ENCODE results near the gene STON2. TPM values are rescaled to one million over a fixed set of nuclear protein-coding genes. Genes with fewer than 3 reads are reported as not detected.

The STON2 gene
- total and polyA plus RNA-seq, 2 of the 13 experiments (the other 11 are each of a cell fraction or from before 2014, with no cell fraction given) = 2.1 to 11.0 TPM

DNA sequence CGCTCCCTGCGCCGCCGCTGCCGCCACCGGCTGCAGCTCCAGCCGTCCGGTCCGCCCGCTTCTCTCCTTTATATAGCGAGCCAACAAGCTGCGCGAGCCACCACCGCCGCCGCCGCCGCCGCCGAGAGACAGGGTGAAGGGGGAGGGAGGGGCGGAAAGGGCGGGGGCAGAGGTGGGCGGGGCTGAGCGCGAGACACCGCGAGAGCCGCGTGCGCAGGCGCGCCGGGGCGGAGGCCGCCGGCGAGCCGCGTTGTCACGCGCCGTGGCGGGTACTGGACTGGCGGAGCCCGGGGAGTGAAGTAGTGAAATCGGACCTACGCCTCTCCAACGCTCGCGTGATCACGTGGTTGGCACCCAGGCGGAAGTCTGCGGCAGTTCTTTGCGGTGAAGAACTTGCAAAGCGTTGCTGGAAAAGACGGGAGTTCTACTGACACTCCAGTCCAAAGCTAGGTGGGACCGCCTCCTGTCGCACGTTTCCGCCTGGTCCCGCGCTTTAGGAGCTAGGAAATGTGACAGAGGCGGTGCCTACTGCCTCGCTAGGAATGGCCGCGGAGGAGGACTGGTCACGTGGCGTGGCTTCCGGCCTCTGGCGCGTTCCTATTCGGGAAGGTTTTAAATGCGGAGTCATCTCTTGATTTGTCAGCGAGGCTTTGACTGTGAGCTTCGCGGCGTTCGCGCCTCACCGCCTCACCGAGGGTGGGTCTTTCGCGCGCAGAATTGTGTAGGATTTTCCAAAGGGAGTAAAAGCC is 179.1 kb downstream of the STON2 start, which contains the start of gene GTF2A1 (continued):
- TF ChIP-seq ZNF619 (CRISPR knock-in tag; IDR thresholded peaks at IDR 0.05) (peak; percentile 87; the same call in 1 of the 2 replicates), FOXK1 (CRISPR knock-in tag; IDR thresholded peaks at IDR 0.05; ENCODE audit: borderline replicate concordance, low read depth) (peak; percentile 74; the same call in 1 of the 2 replicates), ISL2 (CRISPR knock-in tag; IDR thresholded peaks at IDR 0.05) (peak; percentile 61), GATAD1 (CRISPR knock-in tag; IDR thresholded peaks at IDR 0.05) (peak; percentile 73), SOX13 (IDR thresholded peaks at IDR 0.05) (0 out of 2 replicates have a peak, but pooled peaks have one; percentile 10), SOX13 (CRISPR knock-in tag; conservative IDR thresholded peaks at IDR 0.05 in 1 of 2, IDR thresholded peaks at IDR 0.05 in 1 of 2) (peak in 1 of 2 experiments; percentile 10; a peak in 1 of 4 replicates), NFYC (CRISPR knock-in tag; IDR thresholded peaks at IDR 0.05) (peak; percentile 68), U2AF2 (IDR thresholded peaks at IDR 0.05; ENCODE audit: low read depth, low read length) (0 out of 2 replicates have a peak, but pooled peaks have one; percentile 76), ZNF207 (IDR thresholded peaks at IDR 0.05; ENCODE audit: borderline replicate concordance) (no peak), ZSCAN29 (CRISPR knock-in tag; conservative IDR thresholded peaks at IDR 0.05) (peak; percentile 89; the same call in 1 of the 2 replicates), EP300 (IDR thresholded peaks at IDR 0.05; ENCODE audit: low read depth in 2 of 2, low read length in 2 of 2) (peak in 1 of 2 experiments; percentile 48; a peak in 2 of 4 replicates), EP300 (CRISPR knock-in tag; IDR thresholded peaks at IDR 0.05; ENCODE audit: borderline replicate concordance) (no peak; the same call in 1 of the 2 replicates), CAMTA2 (CRISPR knock-in tag; IDR thresholded peaks at IDR 0.05; ENCODE audit: borderline replicate concordance) (no peak), ZNF616 (CRISPR knock-in tag; IDR thresholded peaks at IDR 0.05; ENCODE audit: low read depth) (peak; percentile 78), ZFP41 (CRISPR knock-in tag; IDR thresholded peaks at IDR 0.05; ENCODE audit: borderline replicate concordance) (no peak), ZSCAN25 (CRISPR knock-in tag; IDR thresholded peaks at IDR 0.05) (no peak; the same call in 1 of the 2 replicates), ZNF629 (CRISPR knock-in tag; conservative IDR thresholded peaks at IDR 0.05) (no peak), POGZ (CRISPR knock-in tag; IDR thresholded peaks at IDR 0.05) (peak; percentile 93), RNF2 (conservative IDR thresholded peaks at IDR 0.05; ENCODE audit: low read depth) (peak; percentile 96), ZNF296 (CRISPR knock-in tag; conservative IDR thresholded peaks at IDR 0.05) (no peak), CEBPB (IDR thresholded peaks at IDR 0.05; ENCODE audit: borderline replicate concordance, low read depth, low read length) (no peak), ZNF768 (CRISPR knock-in tag; IDR thresholded peaks at IDR 0.05) (0 out of 2 replicates have a peak, but pooled peaks have one; percentile 43), NFYB (CRISPR knock-in tag; IDR thresholded peaks at IDR 0.05) (peak; percentile 66; the same call in 1 of the 2 replicates)
- TF ChIP-seq, protein P1, sequence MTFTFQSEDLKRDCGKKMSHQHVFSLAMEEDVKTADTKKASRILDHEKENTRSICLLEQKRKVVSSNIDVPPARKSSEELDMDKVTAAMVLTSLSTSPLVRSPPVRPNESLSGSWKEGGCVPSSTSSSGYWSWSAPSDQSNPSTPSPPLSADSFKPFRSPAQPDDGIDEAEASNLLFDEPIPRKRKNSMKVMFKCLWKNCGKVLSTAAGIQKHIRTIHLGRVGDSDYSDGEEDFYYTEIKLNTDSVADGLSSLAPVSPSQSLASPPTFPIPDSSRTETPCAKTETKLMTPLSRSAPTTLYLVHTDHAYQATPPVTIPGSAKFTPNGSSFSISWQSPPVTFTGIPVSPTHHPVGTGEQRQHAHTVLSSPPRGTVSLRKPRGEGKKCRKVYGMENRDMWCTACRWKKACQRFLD (CRISPR knock-in tag; IDR thresholded peaks at IDR 0.05; ENCODE audit: borderline replicate concordance) = peak; percentile 76; the same call in 1 of the 2 replicates
- TF ChIP-seq, protein P2, sequence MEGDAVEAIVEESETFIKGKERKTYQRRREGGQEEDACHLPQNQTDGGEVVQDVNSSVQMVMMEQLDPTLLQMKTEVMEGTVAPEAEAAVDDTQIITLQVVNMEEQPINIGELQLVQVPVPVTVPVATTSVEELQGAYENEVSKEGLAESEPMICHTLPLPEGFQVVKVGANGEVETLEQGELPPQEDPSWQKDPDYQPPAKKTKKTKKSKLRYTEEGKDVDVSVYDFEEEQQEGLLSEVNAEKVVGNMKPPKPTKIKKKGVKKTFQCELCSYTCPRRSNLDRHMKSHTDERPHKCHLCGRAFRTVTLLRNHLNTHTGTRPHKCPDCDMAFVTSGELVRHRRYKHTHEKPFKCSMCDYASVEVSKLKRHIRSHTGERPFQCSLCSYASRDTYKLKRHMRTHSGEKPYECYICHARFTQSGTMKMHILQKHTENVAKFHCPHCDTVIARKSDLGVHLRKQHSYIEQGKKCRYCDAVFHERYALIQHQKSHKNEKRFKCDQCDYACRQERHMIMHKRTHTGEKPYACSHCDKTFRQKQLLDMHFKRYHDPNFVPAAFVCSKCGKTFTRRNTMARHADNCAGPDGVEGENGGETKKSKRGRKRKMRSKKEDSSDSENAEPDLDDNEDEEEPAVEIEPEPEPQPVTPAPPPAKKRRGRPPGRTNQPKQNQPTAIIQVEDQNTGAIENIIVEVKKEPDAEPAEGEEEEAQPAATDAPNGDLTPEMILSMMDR (CRISPR knock-in tag; IDR thresholded peaks at IDR 0.05) = no peak
- TF ChIP-seq, protein P3, sequence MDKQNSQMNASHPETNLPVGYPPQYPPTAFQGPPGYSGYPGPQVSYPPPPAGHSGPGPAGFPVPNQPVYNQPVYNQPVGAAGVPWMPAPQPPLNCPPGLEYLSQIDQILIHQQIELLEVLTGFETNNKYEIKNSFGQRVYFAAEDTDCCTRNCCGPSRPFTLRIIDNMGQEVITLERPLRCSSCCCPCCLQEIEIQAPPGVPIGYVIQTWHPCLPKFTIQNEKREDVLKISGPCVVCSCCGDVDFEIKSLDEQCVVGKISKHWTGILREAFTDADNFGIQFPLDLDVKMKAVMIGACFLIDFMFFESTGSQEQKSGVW (CRISPR knock-in tag; IDR thresholded peaks at IDR 0.05; ENCODE audit: borderline replicate concordance) = no peak; the same call in 1 of the 2 replicates
